Natural killer cell (primary cell): ENCODE measurements around the gene RYR2. TPM values are rescaled to one million over a fixed set of nuclear protein-coding genes. Genes with fewer than 3 reads are reported as not detected.

ENCODE experiments used
- ATAC-seq, 3 donors: fragments of 150-1000 bp in 2 of 3; fragments of 200-7000 bp in 1 of 3; cut with Tn5 transposase; 1 replicate in 1 of 3; 2 replicates in 2 of 3; pipeline ENCODE4 v1.10.0; 2021; ENCODE audit warnings: mild to moderate bottlenecking in 2 of 3, moderate library complexity in 2 of 3
- DNase-seq, 2 donors: peaks; one replicate each; pipeline versions ENCODE4 v3.0.0 to v3.0.0-alpha.2; 2013 to 2021; ENCODE audit warnings: mixed read lengths in 1 of 2
- H3K27ac ChIP-seq: one replicate; pipeline ENCODE4 v1.5.1; 2013; ENCODE audit warnings: mild to moderate bottlenecking, low read length
- H3K27me3 ChIP-seq: one replicate; pipeline ENCODE4 v1.6.1; 2013; ENCODE audit warnings: low read length; ENCODE audit not compliant: control insufficient read depth, insufficient read depth
- H3K36me3 ChIP-seq: one replicate; pipeline ENCODE4 v1.6.1; 2013; ENCODE audit warnings: low read length; ENCODE audit not compliant: control insufficient read depth, insufficient read depth
- H3K4me1 ChIP-seq: one replicate; pipeline ENCODE4 v1.6.1; 2013; ENCODE audit warnings: low read length; ENCODE audit not compliant: control insufficient read depth, insufficient read depth
- H3K4me3 ChIP-seq: one replicate; pipeline ENCODE4 v1.5.1; 2013; ENCODE audit warnings: low read length
- H3K9me3 ChIP-seq: one replicate; pipeline ENCODE4 v1.6.1; 2013; ENCODE audit warnings: low read length; ENCODE audit not compliant: control insufficient read depth, insufficient read depth
- H3K27ac Mint-ChIP-seq, 2 donors: one replicate each; pipeline ENCODE4 v1.8.0; 2022; ENCODE audit warnings: mild to moderate bottlenecking in 2 of 2, mixed read lengths in 2 of 2, moderate library complexity in 1 of 2
- H3K27me3 Mint-ChIP-seq, 2 donors: one replicate each; pipeline ENCODE4 v1.8.0; 2022; ENCODE audit warnings: low read depth in 2 of 2, mixed read lengths in 2 of 2
- H3K36me3 Mint-ChIP-seq: one replicate; pipeline ENCODE4 v1.8.0; 2022; ENCODE audit warnings: mixed read lengths
- H3K4me1 Mint-ChIP-seq, 2 donors: one replicate each; pipeline ENCODE4 v1.8.0; 2022; ENCODE audit warnings: mixed read lengths in 2 of 2
- H3K4me3 Mint-ChIP-seq: one replicate; pipeline ENCODE4 v1.8.0; 2022; ENCODE audit warnings: mild to moderate bottlenecking, moderate library complexity, mixed read lengths
- H3K9me3 Mint-ChIP-seq, 2 donors: one replicate each; pipeline ENCODE4 v1.8.0; 2022; ENCODE audit warnings: mixed read lengths in 2 of 2
- CTCF ChIP-seq: fragments of 200-600 bp; IDR thresholded peaks from one replicate; pipeline ENCODE4 v1.8.0; 2022; ENCODE audit warnings: antibody characterized with exemption
- WGBS: methylation state at CpG from one replicate; pipeline ENCODE4 v1.1.7; 2013; ENCODE audit warnings: missing lambda C conversion rate; ENCODE audit not compliant: insufficient coverage; 5-methylcytosine and 5-hydroxymethylcytosine counted together
- intact Hi-C: fragments of 100-400 bp; cut with micrococcal nuclease; formaldehyde crosslinking; loops from one replicate; pipeline ENCODE4 v1.14.2; 2022
- total RNA-seq, 4 donors: library from RNA; stranded (reverse); fragments of 120-200 nt in 1 of 4; gene quantifications; one replicate each; pipeline versions ENCODE4 v1.2.3 to v1.2.4, GENCODE V29; 2013 to 2022

The RYR2 gene
- total RNA-seq, 3 donors from 2014 or later (not counting 1 experiment from before 2014, with no cell fraction given) = 0.13 to 1.2 (median 0.38) TPM

- H3K4me3 ChIP-seq = no peak overlapping the region
- no peak for ATAC-seq
- Mint-ChIP-seq H3K4me3 (no peak overlapping the region), H3K9me3 (no peaks in the 10 kb centered on the region), H3K27me3 (peaks cover 6 to 7% of the 10 kb centered on the region in 2 donors), H3K36me3 (no peaks in the 10 kb centered on the region), H3K4me1 (no peaks in the 10 kb centered on the region), H3K27ac (no peak overlapping the region)
- intact Hi-C loops = no loop called here
- H3K36me3 ChIP-seq = no peaks in the 10 kb centered on the region
- 69% methylated on average over 3 of the region's 4 CpGs for WGBS
- no peaks in the 10 kb centered on the region for H3K4me1 ChIP-seq
- DNase-seq = no peak
- no peaks in the 10 kb centered on the region for H3K27me3 ChIP-seq
- H3K9me3 ChIP-seq = no peaks in the 10 kb centered on the region
- H3K27ac ChIP-seq = no peak overlapping the region
- TF ChIP-seq CTCF = no peak
Measured at GRCh38 chr1:237671262-237671661, 629.3 kb downstream of the RYR2 start.

- Histone ChIP-seq H3K27me3 (no peaks in the 10 kb centered on the region), H3K4me3 (no peak overlapping the region), H3K27ac (no peak overlapping the region), H3K36me3 (no peaks in the 10 kb centered on the region), H3K4me1 (no peaks in the 10 kb centered on the region), H3K9me3 (no peaks in the 10 kb centered on the region)
- H3K4me3 Mint-ChIP-seq = no peak overlapping the region
- no peak for TF ChIP-seq CTCF
- H3K27me3 Mint-ChIP-seq = peaks cover 6 to 7% of the 10 kb centered on the region in 2 donors
- no peak overlapping the region for H3K27ac Mint-ChIP-seq
- no peaks in the 10 kb centered on the region for H3K4me1 Mint-ChIP-seq
- ATAC-seq (no peak), DNase-seq (no peak)
- no peaks in the 10 kb centered on the region for H3K9me3 Mint-ChIP-seq
- no peaks in the 10 kb centered on the region for H3K36me3 Mint-ChIP-seq
- WGBS = 93% methylated on average over 5 of the region's 6 CpGs
- intact Hi-C loops = no loop called here
Measured at GRCh38 chr1:237671935-237672334, 630.0 kb downstream of the RYR2 start.

GRCh38 chr1:237672748-237673147, 630.8 kb downstream of the RYR2 start:
- no peaks in the 10 kb centered on the region for H3K36me3 ChIP-seq
- H3K36me3 Mint-ChIP-seq = no peaks in the 10 kb centered on the region
- no peaks in the 10 kb centered on the region for H3K4me1 Mint-ChIP-seq
- H3K27ac ChIP-seq = no peak overlapping the region
- H3K27ac Mint-ChIP-seq = no peak overlapping the region
- no peaks in the 10 kb centered on the region for H3K9me3 Mint-ChIP-seq
- no peaks in the 10 kb centered on the region for H3K9me3 ChIP-seq
- no peak for ATAC-seq
- H3K4me3 ChIP-seq = no peak overlapping the region
- intact Hi-C loops = no loop called here
- no peak for DNase-seq
- no peaks in the 10 kb centered on the region for H3K4me1 ChIP-seq
- no peak for TF ChIP-seq CTCF
- peaks cover 6 to 7% of the 10 kb centered on the region in 2 donors for H3K27me3 Mint-ChIP-seq
- H3K4me3 Mint-ChIP-seq = no peak overlapping the region
- H3K27me3 ChIP-seq = no peaks in the 10 kb centered on the region
- WGBS = 30% methylated on average over 2 of the region's 2 CpGs

GRCh38 chr1:237673631-237674030, 631.6 kb downstream of the RYR2 start:
- H3K36me3 ChIP-seq = no peaks in the 10 kb centered on the region
- H3K27me3 Mint-ChIP-seq = peaks cover 0 to under 1% of the 10 kb centered on the region in 2 donors
- no peaks in the 10 kb centered on the region for H3K4me1 Mint-ChIP-seq
- WGBS = 94% methylated on average over 3 of the region's 3 CpGs
- H3K27ac ChIP-seq = no peak overlapping the region
- DNase-seq (no peak), ATAC-seq (no peak)
- H3K4me3 Mint-ChIP-seq = no peak overlapping the region
- intact Hi-C loops = no loop called here
- H3K9me3 Mint-ChIP-seq = no peaks in the 10 kb centered on the region
- no peaks in the 10 kb centered on the region for H3K36me3 Mint-ChIP-seq
- H3K4me1 ChIP-seq = no peaks in the 10 kb centered on the region
- H3K9me3 ChIP-seq = no peaks in the 10 kb centered on the region
- TF ChIP-seq CTCF = no peak
- H3K27ac Mint-ChIP-seq = no peak overlapping the region
- H3K27me3 ChIP-seq = no peaks in the 10 kb centered on the region
- H3K4me3 ChIP-seq = no peak overlapping the region
